A549 treated with RU486 at 1 μM for 4 hours (cell line): Measurements from ENCODE around the gene RGS18. TPM values are rescaled to one million over a fixed set of nuclear protein-coding genes. Genes with fewer than 3 reads are reported as not detected.

Source experiments
- total RNA-seq: library from RNA; stranded (reverse); fragments of 200-300 nt; extraction: Qiagen RNA extraction; gene quantifications from 5 replicates; pipeline ENCODE4 v1.2.3, GENCODE V29; 2022; ENCODE audit warnings: low read depth

Gene RGS18, protein sequence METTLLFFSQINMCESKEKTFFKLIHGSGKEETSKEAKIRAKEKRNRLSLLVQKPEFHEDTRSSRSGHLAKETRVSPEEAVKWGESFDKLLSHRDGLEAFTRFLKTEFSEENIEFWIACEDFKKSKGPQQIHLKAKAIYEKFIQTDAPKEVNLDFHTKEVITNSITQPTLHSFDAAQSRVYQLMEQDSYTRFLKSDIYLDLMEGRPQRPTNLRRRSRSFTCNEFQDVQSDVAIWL
- not detected in 5 replicates for total RNA-seq

DNA sequence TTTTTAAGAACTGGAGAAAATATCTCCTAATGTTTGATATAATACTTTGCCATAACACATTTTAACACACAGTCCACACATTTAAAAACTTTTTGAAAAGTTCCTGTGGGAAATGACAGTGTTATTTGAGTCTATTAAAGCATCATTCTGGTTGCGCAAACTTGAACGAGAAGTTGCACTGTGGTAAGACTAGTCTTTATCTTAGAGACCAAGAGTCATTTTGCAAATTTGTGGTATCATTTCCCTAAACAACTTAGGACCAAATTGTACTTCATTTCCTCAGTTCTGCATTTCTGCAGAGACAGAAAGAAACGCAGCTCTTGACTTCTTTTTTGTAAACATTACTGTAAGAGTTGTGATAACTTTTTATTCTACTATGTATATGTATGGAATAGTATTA lies at the start of gene RGS18:
Gene RGS18, plus strand, starts transcription at position 282 of the 400 bp plus-strand sequence. CDS start 176 bp downstream, outside the sequence.

Other genes starting within 250 kb of the RGS18 start
- gene RGS21, start 158.5 kb downstream of the RGS18 start, total RNA-seq, result not detected in 5 replicates